A549 treated with Hydrocortisone at 1 μM for 4 hours (cell line): Measurements from ENCODE around the gene ZC4H2. TPM values are rescaled to one million over a fixed set of nuclear protein-coding genes. Genes with fewer than 3 reads are reported as not detected.

Source experiments
- total RNA-seq: library from RNA; stranded (reverse); fragments of 200-300 nt; extraction: Qiagen RNA extraction; gene quantifications from 5 replicates; pipeline ENCODE4 v1.2.3, GENCODE V29; 2022

The ZC4H2 gene
- 1.6 to 1.9 TPM (median 1.6 TPM) in 5 replicates for total RNA-seq

DNA sequence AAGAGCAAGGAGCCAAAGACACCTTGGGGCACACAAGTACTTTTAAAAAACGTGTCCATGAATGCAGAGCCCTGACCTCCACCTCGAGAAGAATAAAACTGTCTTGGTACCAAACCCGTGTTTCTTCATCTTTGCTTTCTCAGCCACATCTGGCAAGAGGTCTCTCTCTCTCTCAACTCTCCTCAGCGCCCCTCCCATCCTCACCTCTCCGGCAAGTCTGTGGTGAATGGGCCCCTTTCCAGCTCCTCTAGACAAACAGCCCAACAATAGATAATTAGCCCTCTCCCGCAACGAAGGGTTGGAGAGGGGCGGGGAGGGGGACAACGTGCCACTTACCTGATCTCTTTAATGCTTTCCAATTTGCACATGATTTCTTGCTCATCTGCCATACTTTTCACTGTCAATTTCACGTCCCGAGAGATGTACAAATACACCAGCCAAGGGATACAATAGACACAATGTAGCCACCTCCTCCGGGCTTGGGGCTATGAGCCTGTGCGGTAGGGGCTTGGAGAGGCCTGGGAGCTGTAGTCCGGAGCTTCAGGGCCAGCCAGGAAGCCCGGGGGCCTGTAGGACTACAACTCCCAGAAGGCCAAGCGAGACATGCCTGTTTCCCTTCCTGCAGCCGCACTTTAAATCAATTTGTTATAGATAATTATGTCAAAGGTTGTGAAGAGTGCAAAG, at the start of gene ZC4H2:
ZC4H2 (minus strand) TSS at position 462 of the 684 bp plus-strand sequence; CDS start at position 389, 73 bp downstream.

Other genes with a start within 250 kb of the ZC4H2 start
- gene ZC3H12B, start 58.4 kb upstream of the ZC4H2 start, total RNA-seq, result not detected in 5 replicates